Fibroblast of villous mesenchyme (primary cell): ENCODE results near the gene SDCBP2. TPM values are rescaled to one million over a fixed set of nuclear protein-coding genes. Genes with fewer than 3 reads are reported as not detected.
A peak's percentile ranks its signal among the peaks of the same experiment; 100 is the strongest.

Source experiments
- DNase-seq: peaks from one replicate; pipeline ENCODE4 v3.0.0-alpha.2; 2010; ENCODE audit warnings: low read depth
- H3K4me3 ChIP-seq: 2 replicates; pipeline ENCODE4 v1.5.1; 2011; ENCODE audit warnings: low read depth, mild to moderate bottlenecking, low read length
- CTCF ChIP-seq: IDR thresholded peaks from 2 replicates; pipeline ENCODE4 v1.5.1; 2012; ENCODE audit warnings: low read depth, mild to moderate bottlenecking, low read length; ENCODE audit not compliant: insufficient read depth
- total RNA-seq: library from RNA; depleted of rRNA; stranded (reverse); fragments of >200 nt; gene quantifications from 2 replicates; pipeline ENCODE4 v1.2.3, GENCODE V29; 2012

The SDCBP2 gene
- total RNA-seq, 1 donor, result 0.43 TPM

- peak; percentile 56 for DNase-seq
- TF ChIP-seq CTCF, result no peak
These were observed 41.7 kb upstream of the SDCBP2 start for GRCh38 chr20:1370548-1371110.

GRCh38 chr20:1369970-1370369, 41.0 kb upstream of the SDCBP2 start:
- DNase-seq, result no peak
- TF ChIP-seq CTCF, result no peak
- no peak overlapping the region for H3K4me3 ChIP-seq

More at GRCh38 chr20:1370548-1371110, 41.7 kb upstream of the SDCBP2 start:
- H3K4me3 ChIP-seq, result no peak overlapping the region

GRCh38 chr20:1368448-1369199, 39.7 kb upstream of the SDCBP2 start:
- DNase-seq, result peak; percentile 69
- H3K4me3 ChIP-seq, result no peak overlapping the region
- no peak for TF ChIP-seq CTCF

- DNase-seq, result no peak
- no peak overlapping the region for H3K4me3 ChIP-seq
- TF ChIP-seq CTCF, result no peak
These were observed 38.5 kb upstream of the SDCBP2 start for GRCh38 chr20:1367479-1367878.

- TF ChIP-seq CTCF, result no peak
- H3K4me3 ChIP-seq, result no peak overlapping the region
- DNase-seq, result no peak
These were observed 35.2 kb upstream of the SDCBP2 start for GRCh38 chr20:1364106-1364505.

- DNase-seq, result no peak
- no peak overlapping the region for H3K4me3 ChIP-seq
- no peak for TF ChIP-seq CTCF
These were observed 34.6 kb upstream of the SDCBP2 start for GRCh38 chr20:1363522-1363921.

- DNase-seq, result no peak
- no peak for TF ChIP-seq CTCF
- no peak overlapping the region for H3K4me3 ChIP-seq
These were observed 33.5 kb upstream of the SDCBP2 start for GRCh38 chr20:1362484-1362883.
